HepG2 (cell line): ENCODE results near the gene CCDC116. TPM values are rescaled to one million over a fixed set of nuclear protein-coding genes. Genes with fewer than 3 reads are reported as not detected.

Experiments
- ARNTL ChIP-seq: sonication (generic); formaldehyde crosslinking; IDR thresholded peaks from 2 replicates; pipeline ENCODE4 v1.4.0; 2020; ENCODE audit warnings: mild to moderate bottlenecking, missing genetic modification reagents
- ATF4 ChIP-seq, 2 experiments: fragments of 450-650 bp in 1 of 2; sonication (generic) in 1 of 2; formaldehyde crosslinking; IDR thresholded peaks; 2 replicates each; pipeline versions ENCODE4 v1.5.0 to v1.8.0; 2020 to 2022; ENCODE audit warnings: mild to moderate bottlenecking in 1 of 2, missing genetic modification reagents in 1 of 2
- GMEB1 ChIP-seq: sonication (generic); formaldehyde crosslinking; IDR thresholded peaks from 2 replicates; pipeline ENCODE4 v1.5.1; 2020; ENCODE audit warnings: missing genetic modification reagents, mild to moderate bottlenecking, borderline replicate concordance
- GPN1 ChIP-seq: sonication (generic); formaldehyde crosslinking; IDR thresholded peaks from 2 replicates; pipeline ENCODE4 v1.5.1; 2020; ENCODE audit warnings: missing genetic modification reagents, borderline replicate concordance
- HMGXB4 ChIP-seq, 2 experiments: sonication (generic) in 1 of 2; formaldehyde crosslinking in 1 of 2; IDR thresholded peaks; 2 replicates each; pipeline versions ENCODE4 v1.4.0 to v1.6.1; 2018 to 2020; ENCODE audit warnings: missing genetic modification reagents in 2 of 2, borderline replicate concordance in 1 of 2, low read depth in 1 of 2, mild to moderate bottlenecking in 1 of 2, missing biosample characterization in 1 of 2
- HNRNPLL ChIP-seq: fragments of 200-400 bp; formaldehyde crosslinking; IDR thresholded peaks from 2 replicates; pipeline ENCODE4 v1.6.1; 2017; ENCODE audit warnings: mild to moderate bottlenecking, low read depth, low read length; ENCODE audit not compliant: poor library complexity, severe bottlenecking
- NFATC3 ChIP-seq: sonication (generic); formaldehyde crosslinking; IDR thresholded peaks from 2 replicates; pipeline ENCODE4 v1.5.1; 2020; ENCODE audit warnings: mild to moderate bottlenecking, missing genetic modification reagents
- SPEN ChIP-seq: sonication (generic); formaldehyde crosslinking; IDR thresholded peaks from 2 replicates; pipeline ENCODE4 v1.5.1; 2020; ENCODE audit warnings: low read depth, mild to moderate bottlenecking, missing genetic modification reagents
- TAF15 ChIP-seq: fragments of 200-400 bp; formaldehyde crosslinking; IDR thresholded peaks from one replicate; pipeline ENCODE4 v1.6.1; 2018; ENCODE audit warnings: mild to moderate bottlenecking, low read depth, low read length; ENCODE audit not compliant: poor library complexity, severe bottlenecking
- TBL1XR1 ChIP-seq: fragments of 150-350 bp; IDR thresholded peaks from 2 replicates; pipeline ENCODE4 v1.6.1; 2014; ENCODE audit warnings: borderline replicate concordance, low read length; ENCODE audit not compliant: partially characterized antibody
- ZBTB42 ChIP-seq: sonication (generic); formaldehyde crosslinking; IDR thresholded peaks from 2 replicates; pipeline ENCODE4 v1.5.0; 2020; ENCODE audit warnings: mild to moderate bottlenecking, missing genetic modification reagents
- ZIK1 ChIP-seq: sonication (generic); formaldehyde crosslinking; IDR thresholded peaks from 2 replicates; pipeline ENCODE4 v1.5.0; 2020; ENCODE audit warnings: mild to moderate bottlenecking, low read depth, missing genetic modification reagents, borderline replicate concordance
- ZNF20 ChIP-seq: sonication (generic); formaldehyde crosslinking; IDR thresholded peaks from 2 replicates; pipeline ENCODE4 v1.4.0; 2020; ENCODE audit warnings: mild to moderate bottlenecking, moderate library complexity, missing genetic modification reagents
- ZNF407 ChIP-seq: sonication (generic); formaldehyde crosslinking; IDR thresholded peaks from one replicate; pipeline ENCODE4 v1.5.1; 2020; ENCODE audit warnings: mild to moderate bottlenecking, missing genetic modification reagents; ENCODE audit errors: not compliant biosample characterization
- ZNF792 ChIP-seq: IDR thresholded peaks from 2 replicates; pipeline ENCODE4 v1.6.1; 2016
- ZSCAN9 ChIP-seq: IDR thresholded peaks from 2 replicates; pipeline ENCODE4 v1.6.1; 2016; ENCODE audit warnings: borderline replicate concordance
- polyA plus RNA-seq, 8 experiments: library from polyadenylated mRNA; depleted of rRNA in 3 of 8; stranded (reverse) in 7 of 8; unstranded in 1 of 8; fragments of >200 nt; fragmentation: Illumina TruSeq in 4 of 8; extraction: Trizol in 4 of 8; gene quantifications; 2 replicates each; pipeline versions ENCODE4 v1.2.1 to v1.2.3, GENCODE V29; 2011 to 2016; ENCODE audit warnings: low read depth in 4 of 8, missing spikeins in 1 of 8, mixed read lengths in 1 of 8; ENCODE audit not compliant: insufficient read depth in 1 of 8
- total RNA-seq, 5 experiments: library from RNA; depleted of rRNA; stranded (reverse); fragments of >200 nt; fragmentation: Illumina TruSeq; extraction: Trizol; gene quantifications; 2 replicates each; pipeline ENCODE4 v1.2.3, GENCODE V29; 2016; ENCODE audit warnings: low read depth in 1 of 5

The CCDC116 gene
- total and polyA plus RNA-seq, 2 of the 13 experiments (the other 11 are each of a cell fraction or from before 2014, with no cell fraction given): 0.15 to 0.33 TPM

- no peak for TF ChIP-seq ATF4 (CRISPR knock-in tag; IDR thresholded peaks at IDR 0.05)
- TF ChIP-seq TAF15: no peak
- TF ChIP-seq GMEB1: no peak
- TF ChIP-seq ZBTB42 (CRISPR knock-in tag): no peak
- no peak for TF ChIP-seq ARNTL
- TF ChIP-seq ZNF20 (CRISPR knock-in tag): no peak
- no peak for TF ChIP-seq NFATC3 (CRISPR knock-in tag)
- TF ChIP-seq HNRNPLL: peak; percentile 18
- TF ChIP-seq SPEN: no peak
- TF ChIP-seq ZSCAN9 (CRISPR knock-in tag): no peak
- TF ChIP-seq ZIK1 (CRISPR knock-in tag): no peak
- TF ChIP-seq ZNF407 (CRISPR knock-in tag): no peak
- no peak for TF ChIP-seq TBL1XR1
- TF ChIP-seq HMGXB4 (CRISPR knock-in tag; IDR thresholded peaks at IDR 0.05; ENCODE audit: borderline replicate concordance in 1 of 2, low read depth in 1 of 2): no peak
- no peak for TF ChIP-seq GPN1
- TF ChIP-seq ZNF792: no peak
Measured at GRCh38 chr22:21632237-21632895, at the start of gene CCDC116 (continued).
